Measurements from ENCODE around the gene INPP5D.
"Not testable (repeated sequence)": the region's sequence is repeated elsewhere in the genome, so short reads cannot be mapped to it uniquely, and the experiment has no call there.

Gene INPP5D

DNA sequence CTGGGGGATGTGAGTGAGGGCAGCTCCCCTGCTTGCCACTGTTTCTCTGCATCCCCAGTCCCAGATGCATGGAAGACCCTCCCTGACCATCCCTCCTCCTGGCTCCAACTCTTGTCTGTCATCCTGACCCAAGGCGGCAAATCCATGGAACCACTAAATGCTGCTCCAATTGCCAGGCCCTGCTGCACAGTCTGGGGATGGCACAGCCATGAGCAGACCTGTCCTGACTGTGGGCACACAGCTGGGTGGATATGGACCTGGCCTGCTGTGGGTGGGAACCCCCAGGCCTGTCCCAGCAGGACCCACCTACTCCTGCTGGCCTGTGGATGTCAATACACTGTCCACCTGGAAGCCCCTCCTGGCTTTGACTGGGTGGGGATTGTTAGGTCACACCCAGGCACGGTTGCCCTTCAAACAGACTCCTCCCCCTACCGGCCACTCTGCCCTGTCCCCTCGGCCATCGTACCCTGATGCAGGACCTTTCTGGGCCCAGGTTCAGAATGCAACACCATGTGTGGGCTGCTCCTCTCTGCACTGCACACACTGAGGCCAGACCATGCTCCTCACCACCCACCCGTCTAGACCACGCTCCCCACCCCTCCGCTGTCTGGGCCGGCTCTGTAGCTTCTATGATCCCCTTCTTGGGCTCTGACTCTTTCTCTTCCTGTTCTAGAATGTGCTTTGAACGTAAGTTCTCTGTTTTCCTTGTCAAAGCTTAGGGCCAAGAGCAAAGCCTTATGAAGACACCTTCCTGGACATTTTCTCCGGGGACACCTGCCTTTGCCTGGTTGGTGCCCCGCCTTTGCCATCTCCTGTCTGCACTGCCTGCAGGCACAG is 57.9 kb downstream of the INPP5D start:
- no peak for DNase-seq (ENCODE audit: low read depth)

- no peak for DNase-seq (ENCODE audit: low read depth)
Observed at GRCh38 chr2:233118648-233119000, 58.5 kb downstream of the INPP5D start.

DNA sequence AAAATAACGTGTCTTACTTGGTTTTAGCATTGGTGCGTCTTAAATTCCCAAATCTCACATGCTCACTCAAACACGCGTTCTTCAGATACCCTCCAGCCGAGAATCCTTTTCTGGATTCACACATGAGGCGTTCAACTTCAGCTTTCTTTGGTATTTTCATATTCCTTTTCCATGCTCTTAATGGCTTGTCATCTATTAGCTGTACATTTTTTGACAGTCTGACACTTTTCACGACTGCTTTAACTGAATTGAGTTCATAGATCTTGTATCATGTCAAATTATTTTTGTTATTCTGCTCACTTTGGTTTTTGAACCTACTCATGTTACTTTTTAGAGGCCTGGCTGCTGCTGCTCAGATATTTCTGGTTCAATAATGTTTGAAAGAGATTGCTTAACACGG is 59.0 kb downstream of the INPP5D start:
- DNase-seq (ENCODE audit: low read depth) = no peak

DNA sequence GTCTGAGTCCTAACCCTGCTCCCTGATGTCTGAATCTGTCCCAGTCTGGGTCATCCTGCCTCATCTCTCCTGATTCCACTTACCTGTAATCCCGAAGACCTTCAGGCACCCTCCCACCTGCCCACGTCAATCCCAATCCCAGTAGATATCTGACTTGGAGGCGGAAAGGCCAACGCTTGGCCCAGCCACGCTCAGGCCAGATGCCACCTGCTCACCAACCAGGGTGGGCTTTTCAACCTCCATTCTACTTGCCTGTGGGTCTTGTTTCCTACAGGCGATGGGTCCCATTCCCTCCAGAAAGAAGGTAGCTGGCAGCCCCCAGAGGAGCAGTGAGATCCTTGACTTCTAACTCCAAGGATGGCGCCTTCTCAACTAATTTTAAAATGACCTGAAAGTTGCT is 59.7 kb downstream of the INPP5D start:
- DNase-seq (ENCODE audit: low read depth) = no peak

- DNase-seq (ENCODE audit: low read depth) = no peak
Observed at GRCh38 chr2:233120459-233120858, 60.3 kb downstream of the INPP5D start.

GRCh38 chr2:233121856-233122255 is 61.7 kb downstream of the INPP5D start:
- no peak for DNase-seq (ENCODE audit: low read depth)

DNA sequence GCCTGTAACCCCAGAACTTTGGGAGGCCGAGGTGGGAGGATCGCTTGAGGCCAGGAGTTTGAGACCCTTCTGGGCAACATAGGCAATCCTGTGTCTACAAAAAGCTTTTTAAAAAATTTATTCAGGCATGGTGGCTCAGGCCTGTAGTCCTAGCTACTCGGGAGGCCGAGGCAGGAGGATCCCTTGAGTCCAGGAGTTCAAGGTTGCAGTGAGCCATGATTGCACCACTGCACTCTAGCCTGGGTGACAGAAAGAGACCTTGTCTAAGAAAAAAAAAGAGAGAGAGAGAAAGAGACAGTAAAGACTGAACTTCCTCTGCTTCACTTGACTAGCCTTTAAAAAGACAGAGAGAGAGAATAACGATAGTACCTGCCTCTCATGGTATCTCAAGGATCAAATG is 62.4 kb downstream of the INPP5D start:
- no peak for DNase-seq (ENCODE audit: low read depth)

GRCh38 chr2:233123576-233123975 is 63.4 kb downstream of the INPP5D start:
- not testable (repeated sequence) for DNase-seq (ENCODE audit: low read depth)

DNA sequence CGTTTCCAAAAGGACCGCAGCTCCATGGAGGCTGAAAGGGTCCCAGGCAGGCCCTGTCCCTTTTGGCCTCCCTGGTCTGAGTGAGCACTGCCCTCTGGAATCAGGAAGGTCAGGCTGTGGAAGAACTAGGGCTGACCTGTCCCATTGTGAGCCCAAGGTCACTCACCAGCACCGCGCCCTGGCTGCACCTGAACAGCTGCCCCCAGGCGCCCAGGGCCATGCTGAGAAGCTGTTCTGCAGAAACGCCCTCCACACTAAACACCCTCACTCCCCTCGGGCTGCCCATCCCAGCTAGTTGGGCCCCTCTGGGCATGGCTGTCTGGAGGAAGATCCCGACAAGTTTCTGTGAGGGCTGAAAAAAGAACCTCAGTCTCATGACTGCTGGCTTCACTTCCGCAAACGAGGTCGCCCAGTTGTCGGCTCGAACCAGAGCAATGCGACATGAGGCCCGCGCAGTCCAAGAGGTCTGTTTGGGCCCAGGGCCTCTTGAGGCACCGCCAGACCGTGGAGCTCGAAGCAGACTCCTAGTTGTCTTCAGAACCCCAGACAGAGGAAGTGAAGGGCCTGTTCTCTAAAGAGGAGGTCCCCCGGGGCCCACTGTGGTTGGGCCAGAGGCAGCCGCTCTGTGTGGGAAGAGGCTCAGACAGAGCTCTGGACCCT is 64.4 kb downstream of the INPP5D start:
- DNase-seq (ENCODE audit: low read depth) = no peak

DNA sequence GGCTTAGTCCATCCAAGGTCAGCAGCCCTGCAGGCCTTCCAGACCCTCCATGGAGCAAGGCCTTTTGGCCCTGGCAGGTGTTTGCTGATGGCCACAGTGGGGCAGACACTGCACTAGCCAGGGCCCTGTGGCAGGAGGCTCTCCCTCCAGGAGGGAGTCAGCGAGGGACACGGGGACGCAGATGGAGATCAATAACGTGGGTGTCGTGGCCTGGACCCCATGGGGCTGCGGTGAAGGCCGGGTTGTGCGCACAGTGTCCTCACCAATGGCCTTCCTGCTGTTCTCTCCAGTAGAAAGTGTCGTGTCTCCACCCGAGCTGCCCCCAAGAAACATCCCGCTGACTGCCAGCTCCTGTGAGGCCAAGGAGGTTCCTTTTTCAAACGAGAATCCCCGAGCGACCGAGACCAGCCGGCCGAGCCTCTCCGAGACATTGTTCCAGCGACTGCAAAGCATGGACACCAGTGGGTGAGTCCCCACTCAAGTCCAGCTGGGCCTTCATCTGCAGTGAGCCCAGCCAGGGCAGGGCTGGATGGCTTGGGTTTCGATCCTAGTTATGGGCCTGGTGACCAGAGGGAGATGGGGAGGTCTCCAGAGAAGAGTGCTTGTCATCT is 65.4 kb downstream of the INPP5D start:
- no peak for DNase-seq (ENCODE audit: low read depth)

GRCh38 chr2:233129351-233129978 is 69.3 kb downstream of the INPP5D start:
- no peak for DNase-seq (ENCODE audit: low read depth)

- DNase-seq (ENCODE audit: low read depth) = no peak
Observed at GRCh38 chr2:233130024-233130423, 69.9 kb downstream of the INPP5D start.

- no peak for DNase-seq (ENCODE audit: low read depth)
Observed at GRCh38 chr2:233130481-233131020, 70.4 kb downstream of the INPP5D start.

GRCh38 chr2:233131936-233132720 is 72.0 kb downstream of the INPP5D start:
- no peak for DNase-seq (ENCODE audit: low read depth)

GRCh38 chr2:233133239-233133638 is 73.1 kb downstream of the INPP5D start:
- no peak for DNase-seq (ENCODE audit: low read depth)

- no peak for DNase-seq (ENCODE audit: low read depth)
Observed at GRCh38 chr2:233135421-233135820, 75.3 kb downstream of the INPP5D start.

DNA sequence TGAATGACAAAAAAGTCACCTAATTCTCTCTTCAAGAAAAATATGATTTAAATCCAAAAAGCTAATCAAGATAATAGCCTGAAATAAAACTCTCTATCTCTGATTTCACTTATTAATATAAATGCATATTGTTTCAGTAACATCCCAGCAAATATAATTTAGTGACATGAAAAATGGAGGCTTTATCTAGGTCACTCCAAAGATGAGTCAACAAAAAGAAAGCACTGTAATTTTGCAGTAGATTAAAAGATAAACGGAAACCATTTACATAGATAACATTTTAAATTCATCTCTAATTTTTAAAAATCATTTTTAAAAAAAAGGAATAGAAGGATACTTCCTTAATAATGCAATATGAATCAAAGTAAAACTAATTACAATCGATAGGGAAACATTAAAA is 76.9 kb downstream of the INPP5D start:
- DNase-seq (ENCODE audit: low read depth) = no peak

GRCh38 chr2:233140077-233140585 is 80.0 kb downstream of the INPP5D start:
- no peak for DNase-seq (ENCODE audit: low read depth)

DNA sequence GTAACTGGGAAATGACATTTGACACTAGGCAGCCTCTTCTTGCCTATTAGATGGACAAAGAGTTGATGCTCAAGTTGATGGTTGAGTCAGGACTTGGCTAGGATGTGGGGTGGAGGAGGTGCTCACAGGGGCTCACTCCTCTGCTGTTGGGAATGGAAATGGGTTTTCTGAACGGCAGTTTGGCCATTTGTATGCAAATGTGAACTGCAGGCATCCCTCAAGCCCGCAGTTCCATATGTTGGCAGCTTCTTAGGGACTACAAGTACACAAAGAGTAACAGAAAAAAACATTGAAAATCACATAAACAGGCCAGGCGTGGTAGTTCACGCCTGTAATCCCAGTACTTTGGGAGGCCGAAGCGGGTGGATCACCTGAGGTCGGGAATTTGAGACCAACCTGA is 80.8 kb downstream of the INPP5D start:
- DNase-seq (ENCODE audit: low read depth) = no peak

- DNase-seq (ENCODE audit: low read depth) = no peak
Observed at GRCh38 chr2:233141901-233142300, 81.8 kb downstream of the INPP5D start.

DNA sequence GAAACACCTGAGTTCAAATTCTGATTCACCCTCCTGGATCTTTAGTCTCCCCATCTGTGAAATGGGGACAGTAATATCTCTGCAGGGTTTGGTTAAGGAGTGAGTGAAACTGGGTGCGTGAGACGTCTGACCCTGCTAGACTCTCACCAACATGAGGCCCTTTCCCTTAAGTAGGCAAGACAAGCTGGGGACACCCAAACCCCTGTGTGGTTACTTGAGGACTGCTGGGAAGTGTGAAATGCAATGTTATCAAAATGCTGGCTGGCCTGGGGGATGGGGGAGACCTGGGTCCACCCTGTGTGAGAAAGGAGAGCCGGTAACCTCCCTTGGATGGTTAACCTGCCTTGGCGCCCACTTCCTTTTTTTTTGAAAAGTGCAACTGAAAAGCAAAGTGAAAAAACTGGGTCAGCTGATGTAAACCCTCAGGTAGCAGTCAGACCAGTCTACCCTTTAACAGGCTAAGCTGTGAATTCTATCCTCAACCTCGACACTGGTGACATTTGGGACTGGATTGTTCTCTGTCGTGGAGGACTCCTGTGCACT is 82.3 kb downstream of the INPP5D start:
- no peak for DNase-seq (ENCODE audit: low read depth)
